Ovary (tissue), 3 donors: ENCODE measurements around the gene TANC2.

ENCODE experiments used
- CTCF ChIP-seq, 3 donors: fragments of 450-650 bp in 2 of 3; fragments of 200-600 bp in 1 of 3; IDR thresholded peaks; one replicate each; pipeline versions ENCODE4 v1.5.1 to v1.8.0; 2016 to 2022; ENCODE audit warnings: antibody characterized with exemption in 3 of 3, mild to moderate bottlenecking in 1 of 3
- EP300 ChIP-seq: sonication (generic); formaldehyde crosslinking; IDR thresholded peaks from one replicate; pipeline ENCODE4 v1.6.1; 2017; ENCODE audit warnings: antibody characterized with exemption
- POLR2A ChIP-seq: fragments of 450-650 bp; IDR thresholded peaks from one replicate; pipeline ENCODE4 v1.6.1; 2017; ENCODE audit warnings: antibody characterized with exemption, mild to moderate bottlenecking, moderate library complexity
- donor health status: DM: no; HTN: no; CAD: no.

GRCh38 chr17:62935098-62935497 lies 30.9 kb upstream of the TANC2 start:
- TF ChIP-seq POLR2A (no peak), CTCF (IDR thresholded peaks at IDR 0.05) (no peak), EP300 (no peak)
